HepG2 (cell line): ENCODE results near the gene ZNF217. TPM values are rescaled to one million over a fixed set of nuclear protein-coding genes. Genes with fewer than 3 reads are reported as not detected.

Source experiments
- DR1 ChIP-seq: sonication (generic); formaldehyde crosslinking; IDR thresholded peaks from 2 replicates; pipeline ENCODE4 v1.8.0; 2021; ENCODE audit warnings: mild to moderate bottlenecking, missing genetic modification reagents, inconsistent platforms
- KAT8 ChIP-seq: IDR thresholded peaks from 2 replicates; pipeline ENCODE4 v1.6.1; 2016; ENCODE audit warnings: missing genetic modification reagents, missing compliant biosample characterization
- MTF1 ChIP-seq: sonication (generic); formaldehyde crosslinking; IDR thresholded peaks from 2 replicates; pipeline ENCODE4 v1.5.0; 2020; ENCODE audit warnings: missing genetic modification reagents
- REL ChIP-seq: sonication (generic); formaldehyde crosslinking; conservative IDR thresholded peaks from 2 replicates; pipeline ENCODE4 v1.8.0; 2022; ENCODE audit warnings: mild to moderate bottlenecking, missing genetic modification reagents, moderate library complexity
- RELA ChIP-seq: sonication (generic); formaldehyde crosslinking; IDR thresholded peaks from 2 replicates; pipeline ENCODE4 v1.4.0; 2020; ENCODE audit warnings: missing genetic modification reagents
- SALL1 ChIP-seq: sonication (generic); formaldehyde crosslinking; IDR thresholded peaks from 2 replicates; pipeline ENCODE4 v1.8.0; 2022; ENCODE audit warnings: mild to moderate bottlenecking, missing genetic modification reagents
- SNRNP70 ChIP-seq: fragments of 200-400 bp; formaldehyde crosslinking; IDR thresholded peaks from 2 replicates; pipeline ENCODE4 v1.6.1; 2017; ENCODE audit warnings: mild to moderate bottlenecking, low read depth, low read length, moderate library complexity
- SRY ChIP-seq: sonication (generic); formaldehyde crosslinking; IDR thresholded peaks from 2 replicates; pipeline ENCODE4 v1.8.0; 2022; ENCODE audit warnings: mild to moderate bottlenecking, missing genetic modification reagents
- TAF1 ChIP-seq: sonication (generic); formaldehyde crosslinking; IDR thresholded peaks from 2 replicates; pipeline ENCODE4 v1.4.0; 2020; ENCODE audit warnings: missing genetic modification reagents
- TEAD2 ChIP-seq: sonication (generic); formaldehyde crosslinking; IDR thresholded peaks from 2 replicates; pipeline ENCODE4 v1.9.0; 2021; ENCODE audit warnings: missing genetic modification reagents
- ZBTB1 ChIP-seq: sonication (generic); formaldehyde crosslinking; IDR thresholded peaks from 2 replicates; pipeline ENCODE4 v1.4.0; 2020; ENCODE audit warnings: missing genetic modification reagents, borderline replicate concordance
- ZFYVE20 ChIP-seq: sonication (generic); formaldehyde crosslinking; IDR thresholded peaks from 2 replicates; pipeline ENCODE4 v1.8.0; 2023; ENCODE audit warnings: low read depth, mild to moderate bottlenecking, moderate library complexity, missing genetic modification reagents, borderline replicate concordance
- ZMYM3 ChIP-seq: sonication (generic); formaldehyde crosslinking; IDR thresholded peaks from 2 replicates; pipeline ENCODE4 v1.5.1; 2020; ENCODE audit warnings: mild to moderate bottlenecking, missing genetic modification reagents
- ZNF782 ChIP-seq: sonication (generic); formaldehyde crosslinking; IDR thresholded peaks from 2 replicates; pipeline ENCODE4 v1.4.0; 2020; ENCODE audit warnings: missing genetic modification reagents, mild to moderate bottlenecking, borderline replicate concordance
- ZSCAN9 ChIP-seq: IDR thresholded peaks from 2 replicates; pipeline ENCODE4 v1.6.1; 2016; ENCODE audit warnings: borderline replicate concordance
- polyA plus RNA-seq, 8 experiments: library from polyadenylated mRNA; depleted of rRNA in 3 of 8; stranded (reverse) in 7 of 8; unstranded in 1 of 8; fragments of >200 nt; fragmentation: Illumina TruSeq in 4 of 8; extraction: Trizol in 4 of 8; gene quantifications; 2 replicates each; pipeline versions ENCODE4 v1.2.1 to v1.2.3, GENCODE V29; 2011 to 2016; ENCODE audit warnings: low read depth in 4 of 8, missing spikeins in 1 of 8, mixed read lengths in 1 of 8; ENCODE audit not compliant: insufficient read depth in 1 of 8
- total RNA-seq, 5 experiments: library from RNA; depleted of rRNA; stranded (reverse); fragments of >200 nt; fragmentation: Illumina TruSeq; extraction: Trizol; gene quantifications; 2 replicates each; pipeline ENCODE4 v1.2.3, GENCODE V29; 2016; ENCODE audit warnings: low read depth in 1 of 5
- TF ChIP-seq, protein P1 (sequence below): sonication (generic); formaldehyde crosslinking; conservative IDR thresholded peaks from 2 replicates; pipeline ENCODE4 v1.4.0; 2020; ENCODE audit warnings: missing genetic modification reagents
- TF ChIP-seq, protein P2 (sequence below): sonication (generic); formaldehyde crosslinking; IDR thresholded peaks from 2 replicates; pipeline ENCODE4 v1.8.1; 2023; ENCODE audit warnings: mild to moderate bottlenecking, missing genetic modification reagents
- TF ChIP-seq, protein P3 (sequence below): IDR thresholded peaks from 2 replicates; pipeline ENCODE4 v1.6.1; 2018; ENCODE audit warnings: missing genetic modification reagents
- TF ChIP-seq, protein P4 (sequence below): sonication (generic); formaldehyde crosslinking; IDR thresholded peaks from 2 replicates; pipeline ENCODE4 v1.4.0; 2020; ENCODE audit warnings: missing genetic modification reagents, borderline replicate concordance

ZNF217 gene
- total and polyA plus RNA-seq, 2 of the 13 experiments (the other 11 are each of a cell fraction or from before 2014, with no cell fraction given): 22.3 to 29.8 TPM

DNA sequence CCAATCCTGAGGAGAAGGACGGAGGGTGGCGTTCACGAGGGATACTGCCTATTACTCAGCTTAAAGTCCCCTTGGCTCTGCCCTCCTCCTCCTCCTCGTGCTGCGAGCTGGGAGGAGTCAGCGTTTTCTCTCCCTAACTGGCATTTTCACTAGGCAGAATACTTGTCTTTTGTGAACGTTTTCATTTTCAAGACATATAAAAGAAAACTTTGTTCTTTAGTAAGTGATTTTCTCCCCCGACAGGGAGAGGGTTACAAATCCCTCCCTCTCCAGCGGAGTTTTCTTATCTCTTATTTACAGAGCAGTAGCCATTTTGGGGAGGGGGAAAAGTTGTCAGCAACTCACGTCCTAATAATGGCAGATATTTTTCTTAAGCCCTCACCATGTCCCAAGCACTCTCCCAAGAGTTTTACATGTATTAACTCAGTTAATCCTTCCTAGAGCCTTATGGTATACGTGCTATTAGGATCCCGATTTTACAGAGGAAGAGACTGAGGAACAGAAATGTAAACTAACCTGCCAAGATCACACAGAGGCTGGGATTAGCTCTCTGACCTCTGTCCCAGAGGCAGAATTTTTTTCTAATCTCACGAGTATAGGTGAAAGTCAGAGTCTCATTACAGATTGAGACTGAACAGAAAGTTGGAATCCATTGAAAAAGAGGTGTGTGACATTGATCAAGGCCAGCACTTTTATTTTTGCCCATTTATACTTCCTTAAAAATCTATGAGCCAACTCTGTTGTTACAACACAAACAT lies 30.0 kb upstream of the ZNF217 start (continued):
- no peak for TF ChIP-seq MTF1 (CRISPR knock-in tag)
- TF ChIP-seq, protein P1, sequence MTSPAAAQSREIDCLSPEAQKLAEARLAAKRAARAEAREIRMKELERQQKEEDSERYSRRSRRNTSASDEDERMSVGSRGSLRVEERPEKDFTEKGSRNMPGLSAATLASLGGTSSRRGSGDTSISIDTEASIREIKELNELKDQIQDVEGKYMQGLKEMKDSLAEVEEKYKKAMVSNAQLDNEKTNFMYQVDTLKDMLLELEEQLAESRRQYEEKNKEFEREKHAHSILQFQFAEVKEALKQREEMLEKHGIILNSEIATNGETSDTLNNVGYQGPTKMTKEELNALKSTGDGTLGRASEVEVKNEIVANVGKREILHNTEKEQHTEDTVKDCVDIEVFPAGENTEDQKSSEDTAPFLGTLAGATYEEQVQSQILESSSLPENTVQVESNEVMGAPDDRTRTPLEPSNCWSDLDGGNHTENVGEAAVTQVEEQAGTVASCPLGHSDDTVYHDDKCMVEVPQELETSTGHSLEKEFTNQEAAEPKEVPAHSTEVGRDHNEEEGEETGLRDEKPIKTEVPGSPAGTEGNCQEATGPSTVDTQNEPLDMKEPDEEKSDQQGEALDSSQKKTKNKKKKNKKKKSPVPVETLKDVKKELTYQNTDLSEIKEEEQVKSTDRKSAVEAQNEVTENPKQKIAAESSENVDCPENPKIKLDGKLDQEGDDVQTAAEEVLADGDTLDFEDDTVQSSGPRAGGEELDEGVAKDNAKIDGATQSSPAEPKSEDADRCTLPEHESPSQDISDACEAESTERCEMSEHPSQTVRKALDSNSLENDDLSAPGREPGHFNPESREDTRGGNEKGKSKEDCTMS (CRISPR knock-in tag): no peak
- peak; percentile 88 for TF ChIP-seq SALL1 (CRISPR knock-in tag)
- no peak for TF ChIP-seq ZBTB1 (CRISPR knock-in tag)
- no peak for TF ChIP-seq REL (CRISPR knock-in tag)
- TF ChIP-seq TAF1: peak; percentile 62; the same call in 1 of the 2 replicates
- TF ChIP-seq, protein P2, sequence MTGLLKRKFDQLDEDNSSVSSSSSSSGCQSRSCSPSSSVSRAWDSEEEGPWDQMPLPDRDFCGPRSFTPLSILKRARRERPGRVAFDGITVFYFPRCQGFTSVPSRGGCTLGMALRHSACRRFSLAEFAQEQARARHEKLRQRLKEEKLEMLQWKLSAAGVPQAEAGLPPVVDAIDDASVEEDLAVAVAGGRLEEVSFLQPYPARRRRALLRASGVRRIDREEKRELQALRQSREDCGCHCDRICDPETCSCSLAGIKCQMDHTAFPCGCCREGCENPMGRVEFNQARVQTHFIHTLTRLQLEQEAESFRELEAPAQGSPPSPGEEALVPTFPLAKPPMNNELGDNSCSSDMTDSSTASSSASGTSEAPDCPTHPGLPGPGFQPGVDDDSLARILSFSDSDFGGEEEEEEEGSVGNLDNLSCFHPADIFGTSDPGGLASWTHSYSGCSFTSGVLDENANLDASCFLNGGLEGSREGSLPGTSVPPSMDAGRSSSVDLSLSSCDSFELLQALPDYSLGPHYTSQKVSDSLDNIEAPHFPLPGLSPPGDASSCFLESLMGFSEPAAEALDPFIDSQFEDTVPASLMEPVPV (CRISPR knock-in tag): no peak
- TF ChIP-seq ZMYM3 (CRISPR knock-in tag): no peak; the same call in 1 of the 2 replicates
- no peak for TF ChIP-seq RELA (CRISPR knock-in tag)
- TF ChIP-seq, protein P3, sequence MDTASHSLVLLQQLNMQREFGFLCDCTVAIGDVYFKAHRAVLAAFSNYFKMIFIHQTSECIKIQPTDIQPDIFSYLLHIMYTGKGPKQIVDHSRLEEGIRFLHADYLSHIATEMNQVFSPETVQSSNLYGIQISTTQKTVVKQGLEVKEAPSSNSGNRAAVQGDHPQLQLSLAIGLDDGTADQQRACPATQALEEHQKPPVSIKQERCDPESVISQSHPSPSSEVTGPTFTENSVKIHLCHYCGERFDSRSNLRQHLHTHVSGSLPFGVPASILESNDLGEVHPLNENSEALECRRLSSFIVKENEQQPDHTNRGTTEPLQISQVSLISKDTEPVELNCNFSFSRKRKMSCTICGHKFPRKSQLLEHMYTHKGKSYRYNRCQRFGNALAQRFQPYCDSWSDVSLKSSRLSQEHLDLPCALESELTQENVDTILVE: peak; percentile 39
- TF ChIP-seq, protein P4, sequence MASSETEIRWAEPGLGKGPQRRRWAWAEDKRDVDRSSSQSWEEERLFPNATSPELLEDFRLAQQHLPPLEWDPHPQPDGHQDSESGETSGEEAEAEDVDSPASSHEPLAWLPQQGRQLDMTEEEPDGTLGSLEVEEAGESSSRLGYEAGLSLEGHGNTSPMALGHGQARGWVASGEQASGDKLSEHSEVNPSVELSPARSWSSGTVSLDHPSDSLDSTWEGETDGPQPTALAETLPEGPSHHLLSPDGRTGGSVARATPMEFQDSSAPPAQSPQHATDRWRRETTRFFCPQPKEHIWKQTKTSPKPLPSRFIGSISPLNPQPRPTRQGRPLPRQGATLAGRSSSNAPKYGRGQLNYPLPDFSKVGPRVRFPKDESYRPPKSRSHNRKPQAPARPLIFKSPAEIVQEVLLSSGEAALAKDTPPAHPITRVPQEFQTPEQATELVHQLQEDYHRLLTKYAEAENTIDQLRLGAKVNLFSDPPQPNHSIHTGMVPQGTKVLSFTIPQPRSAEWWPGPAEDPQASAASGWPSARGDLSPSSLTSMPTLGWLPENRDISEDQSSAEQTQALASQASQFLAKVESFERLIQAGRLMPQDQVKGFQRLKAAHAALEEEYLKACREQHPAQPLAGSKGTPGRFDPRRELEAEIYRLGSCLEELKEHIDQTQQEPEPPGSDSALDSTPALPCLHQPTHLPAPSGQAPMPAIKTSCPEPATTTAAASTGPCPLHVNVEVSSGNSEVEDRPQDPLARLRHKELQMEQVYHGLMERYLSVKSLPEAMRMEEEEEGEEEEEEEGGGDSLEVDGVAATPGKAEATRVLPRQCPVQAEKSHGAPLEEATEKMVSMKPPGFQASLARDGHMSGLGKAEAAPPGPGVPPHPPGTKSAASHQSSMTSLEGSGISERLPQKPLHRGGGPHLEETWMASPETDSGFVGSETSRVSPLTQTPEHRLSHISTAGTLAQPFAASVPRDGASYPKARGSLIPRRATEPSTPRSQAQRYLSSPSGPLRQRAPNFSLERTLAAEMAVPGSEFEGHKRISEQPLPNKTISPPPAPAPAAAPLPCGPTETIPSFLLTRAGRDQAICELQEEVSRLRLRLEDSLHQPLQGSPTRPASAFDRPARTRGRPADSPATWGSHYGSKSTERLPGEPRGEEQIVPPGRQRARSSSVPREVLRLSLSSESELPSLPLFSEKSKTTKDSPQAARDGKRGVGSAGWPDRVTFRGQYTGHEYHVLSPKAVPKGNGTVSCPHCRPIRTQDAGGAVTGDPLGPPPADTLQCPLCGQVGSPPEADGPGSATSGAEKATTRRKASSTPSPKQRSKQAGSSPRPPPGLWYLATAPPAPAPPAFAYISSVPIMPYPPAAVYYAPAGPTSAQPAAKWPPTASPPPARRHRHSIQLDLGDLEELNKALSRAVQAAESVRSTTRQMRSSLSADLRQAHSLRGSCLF (CRISPR knock-in tag): no peak
- TF ChIP-seq KAT8 (CRISPR knock-in tag): peak; percentile 82
- no peak for TF ChIP-seq TEAD2 (CRISPR knock-in tag)
- TF ChIP-seq ZFYVE20 (CRISPR knock-in tag): no peak
- peak; percentile 61; the same call in 1 of the 2 replicates for TF ChIP-seq ZSCAN9 (CRISPR knock-in tag)
- no peak for TF ChIP-seq DR1 (CRISPR knock-in tag)
- TF ChIP-seq SNRNP70: no peak
- TF ChIP-seq SRY: no peak
- TF ChIP-seq ZNF782 (CRISPR knock-in tag): no peak
